Measurements from ENCODE around the gene TM4SF5.
"Not testable (repeated sequence)": the region's sequence is repeated elsewhere in the genome, so short reads cannot be mapped to it uniquely, and the experiment has no call there.

TM4SF5 gene

DNA sequence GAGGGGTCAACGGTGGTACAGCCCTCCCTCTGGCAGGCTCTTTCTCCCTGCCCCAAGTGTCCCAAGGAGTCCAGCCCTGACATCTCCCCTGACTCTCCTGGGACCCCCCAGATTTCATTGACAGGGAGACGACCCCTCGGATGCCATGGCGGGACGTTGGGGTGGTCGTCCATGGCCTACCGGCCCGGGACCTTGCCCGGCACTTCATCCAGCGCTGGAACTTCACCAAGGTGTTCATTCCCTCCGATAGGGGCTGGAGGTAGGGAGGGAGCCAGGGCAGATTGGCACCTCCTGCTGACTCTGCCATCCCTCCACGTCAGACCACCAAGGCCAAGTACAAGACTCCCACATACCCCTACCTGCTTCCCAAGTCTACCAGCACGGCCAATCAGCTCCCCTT lies 45.1 kb downstream of the TM4SF5 start:
- DNase-seq (ENCODE audit: extremely low spot score) = no peak
- ChIA-PET CTCF (interaction anchor here (1.6 kb wide), 1 partner anchor 27 kb away, joined by 4 read pairs; no protein-coding TSS in a partner anchor), POLR2A (no interaction called here)
- TF ChIP-seq CTCF (IDR thresholded peaks at IDR 0.05; ENCODE audit: control extremely low read depth, extremely low read depth, low read depth, missing control alignments) = no peak

GRCh38 chr17:4818276-4818675 lies 46.6 kb downstream of the TM4SF5 start:
- DNase-seq (ENCODE audit: extremely low spot score) = no peak
- no peak for TF ChIP-seq CTCF (IDR thresholded peaks at IDR 0.05; ENCODE audit: control extremely low read depth, extremely low read depth, low read depth, missing control alignments)
- CTCF ChIA-PET = no interaction called here
- POLR2A ChIA-PET = interaction anchor here (1.2 kb wide), 1 partner anchor 22 kb away, joined by 3 read pairs; the partner anchor contains the start of gene PSMB6

- DNase-seq (ENCODE audit: extremely low spot score) = no peak
- CTCF ChIA-PET = interaction anchor here (1.4 kb wide), 1 partner anchor 33 kb away, joined by 3 read pairs; the partner anchor contains the start of gene GLTPD2
- TF ChIP-seq CTCF (IDR thresholded peaks at IDR 0.05; ENCODE audit: control extremely low read depth, extremely low read depth, low read depth, missing control alignments) = no peak
- POLR2A ChIA-PET = no interaction called here
Observed at GRCh38 chr17:4822835-4823234, 51.1 kb downstream of the TM4SF5 start.

- TF ChIP-seq CTCF (IDR thresholded peaks at IDR 0.05; ENCODE audit: control extremely low read depth, extremely low read depth, low read depth, missing control alignments) = no peak
- POLR2A ChIA-PET = no interaction called here
- CTCF ChIA-PET = interaction anchor here (1.0 to 1.4 kb wide), 2 partner anchors 11 to 34 kb away, joined by 3 read pairs; partner anchors contain the start of gene GLTPD2
- DNase-seq (ENCODE audit: extremely low spot score) = no peak
Observed at GRCh38 chr17:4823373-4824089, 51.8 kb downstream of the TM4SF5 start.

DNA sequence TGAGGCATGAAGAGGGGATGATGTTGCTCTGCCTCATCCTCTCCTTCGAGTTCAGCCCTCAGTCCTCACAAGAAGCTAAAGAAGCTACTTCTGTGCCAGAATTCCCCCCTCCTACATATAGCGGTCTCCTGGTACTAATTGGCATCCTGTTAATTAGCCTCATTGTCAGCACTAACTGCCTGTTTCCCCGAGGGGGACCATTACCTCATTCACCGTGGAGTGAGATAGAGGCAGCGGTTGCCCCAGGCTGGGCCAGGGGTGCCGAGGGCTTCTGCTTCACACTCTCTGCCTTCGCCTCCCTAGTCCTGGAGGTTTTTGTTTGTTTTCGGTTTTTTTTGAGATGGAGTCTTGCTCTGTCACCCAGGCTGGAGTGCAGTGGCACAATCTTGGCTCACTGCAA lies 55.7 kb downstream of the TM4SF5 start:
- no peak for TF ChIP-seq CTCF (IDR thresholded peaks at IDR 0.05; ENCODE audit: control extremely low read depth, extremely low read depth, low read depth, missing control alignments)
- DNase-seq (ENCODE audit: extremely low spot score) = no peak
- POLR2A ChIA-PET = no interaction called here
- CTCF ChIA-PET = no interaction called here

DNA sequence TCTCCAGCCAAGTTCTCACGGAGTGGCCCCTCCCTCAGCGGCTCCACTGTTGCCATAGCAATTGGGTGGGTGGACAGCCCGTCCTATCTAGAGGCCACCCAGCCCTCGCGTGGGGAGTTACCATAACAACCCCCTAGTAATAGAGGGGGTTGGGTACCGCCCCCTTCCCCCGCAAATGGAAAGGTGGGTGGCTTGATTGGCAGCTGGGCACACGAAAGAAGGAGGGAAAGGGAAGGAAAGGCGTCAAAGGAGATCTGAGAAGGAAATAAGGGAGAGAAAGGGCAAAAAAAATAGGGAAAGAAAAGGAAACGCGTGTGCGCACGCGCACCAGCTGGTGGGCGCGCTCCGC lies 61.1 kb downstream of the TM4SF5 start:
- DNase-seq (ENCODE audit: extremely low spot score); CTCF ChIA-PET; POLR2A ChIA-PET: not testable (repeated sequence)
